Activated CD8-positive, alpha-beta memory T cell treated with anti-CD3 and anti-CD28 coated beads for 1 hour (primary cell): ENCODE results near the gene SLC35F5.
"Not testable (repeated sequence)": the region's sequence is repeated elsewhere in the genome, so short reads cannot be mapped to it uniquely, and the experiment has no call there.

Experiments used
- DNase-seq, 2 donors: peaks; one replicate each; pipeline ENCODE4 v3.0.0-alpha.2; 2020; ENCODE audit warnings: low read depth in 1 of 2; ENCODE audit errors: extremely low read depth in 1 of 2

Gene SLC35F5

GRCh38 chr2:113755835-113756354, 547 bp downstream of the SLC35F5 start:
- DNase-seq: peak in 1 of 2 donors; percentile 18

- no peak for DNase-seq
Observed at GRCh38 chr2:113755035-113755834, 1.2 kb downstream of the SLC35F5 start.

GRCh38 chr2:113754160-113754559, 2.3 kb downstream of the SLC35F5 start:
- DNase-seq: no peak

- DNase-seq: no peak
Observed at GRCh38 chr2:113750385-113750784, 6.1 kb downstream of the SLC35F5 start.

GRCh38 chr2:113741091-113741490, 15.4 kb downstream of the SLC35F5 start:
- DNase-seq: no peak

GRCh38 chr2:113739849-113740248, 16.6 kb downstream of the SLC35F5 start:
- DNase-seq: no peak

- DNase-seq: no peak
Observed at GRCh38 chr2:113734185-113734584, 22.3 kb downstream of the SLC35F5 start.

GRCh38 chr2:113724010-113724409, 32.4 kb downstream of the SLC35F5 start:
- DNase-seq: no peak

GRCh38 chr2:113723411-113723810, 33.0 kb downstream of the SLC35F5 start:
- DNase-seq: no peak

GRCh38 chr2:113720167-113720566, 36.3 kb downstream of the SLC35F5 start:
- DNase-seq: no peak

- DNase-seq: no peak
Observed at GRCh38 chr2:113716291-113716690, 40.2 kb downstream of the SLC35F5 start.

- no peak for DNase-seq
Observed at GRCh38 chr2:113712941-113713340, 43.5 kb downstream of the SLC35F5 start.

GRCh38 chr2:113711851-113712250, 44.6 kb downstream of the SLC35F5 start:
- DNase-seq: no peak

GRCh38 chr2:113709022-113709421, 47.4 kb downstream of the SLC35F5 start:
- no peak for DNase-seq

GRCh38 chr2:113707106-113707505, 49.3 kb downstream of the SLC35F5 start:
- DNase-seq: no peak

- DNase-seq: no peak
Observed at GRCh38 chr2:113705982-113706523, 50.4 kb downstream of the SLC35F5 start.

GRCh38 chr2:113704300-113704993, 52.0 kb downstream of the SLC35F5 start:
- DNase-seq: not testable (repeated sequence)

GRCh38 chr2:113703386-113704299, 52.8 kb downstream of the SLC35F5 start:
- DNase-seq: no peak

- no peak for DNase-seq
Observed at GRCh38 chr2:113700186-113700841, 56.1 kb downstream of the SLC35F5 start.

- no peak for DNase-seq
Observed at GRCh38 chr2:113698892-113699447, 57.5 kb downstream of the SLC35F5 start.
